GM19351 (cell line): Measurements from ENCODE around the gene USF2.
"Not testable (repeated sequence)": the region's sequence is repeated elsewhere in the genome, so short reads cannot be mapped to it uniquely, and the experiment has no call there.

ENCODE experiments used
- ATAC-seq: cut with Tn5 transposase; IDR thresholded peaks from one replicate; pipeline ENCODE4 v1.9.1; 2021; ENCODE audit warnings: mild to moderate bottlenecking, moderate library complexity; ENCODE audit not compliant: unreplicated experiment

The USF2 gene

GRCh38 chr19:35268536-35269437, at the start of gene USF2:
Gene USF2 (plus strand): TSS chr19:35268962. CDS start chr19:35269102, 140 bp downstream.
- no peak for ATAC-seq

GRCh38 chr19:35219008-35219407, 49.8 kb upstream of the USF2 start:
- no peak for ATAC-seq

GRCh38 chr19:35220315-35220921, 48.3 kb upstream of the USF2 start:
- ATAC-seq = no peak

GRCh38 chr19:35220973-35221590, 47.7 kb upstream of the USF2 start:
- not testable (repeated sequence) for ATAC-seq

- ATAC-seq = no peak
Measured at GRCh38 chr19:35222373-35223015, 46.3 kb upstream of the USF2 start.

- no peak for ATAC-seq
Measured at GRCh38 chr19:35223084-35223790, 45.5 kb upstream of the USF2 start.

GRCh38 chr19:35223862-35224505, 44.8 kb upstream of the USF2 start:
- no peak for ATAC-seq

GRCh38 chr19:35224681-35225571, 43.8 kb upstream of the USF2 start:
- ATAC-seq = no peak

- no peak for ATAC-seq
Measured at GRCh38 chr19:35225951-35226350, 42.8 kb upstream of the USF2 start.

- ATAC-seq = no peak
Measured at GRCh38 chr19:35226748-35227147, 42.0 kb upstream of the USF2 start.

- no peak for ATAC-seq
Measured at GRCh38 chr19:35228177-35228930, 40.4 kb upstream of the USF2 start, which contains the start of gene FAM187B. Gene FAM187B (minus strand): TSS chr19:35228739. CDS start chr19:35228680, 59 bp downstream.

GRCh38 chr19:35229601-35230000, 39.2 kb upstream of the USF2 start:
- ATAC-seq = no peak

GRCh38 chr19:35231956-35232645, 36.7 kb upstream of the USF2 start:
- ATAC-seq = no peak

GRCh38 chr19:35232912-35233311, 35.9 kb upstream of the USF2 start:
- ATAC-seq = no peak

GRCh38 chr19:35236638-35237400, 31.9 kb upstream of the USF2 start:
- no peak for ATAC-seq

GRCh38 chr19:35239597-35239996, 29.2 kb upstream of the USF2 start:
- ATAC-seq = not testable (repeated sequence)

GRCh38 chr19:35240327-35240726, 28.4 kb upstream of the USF2 start:
- no peak for ATAC-seq
